ENCODE measurements around the gene CHMP4B.

DNA sequence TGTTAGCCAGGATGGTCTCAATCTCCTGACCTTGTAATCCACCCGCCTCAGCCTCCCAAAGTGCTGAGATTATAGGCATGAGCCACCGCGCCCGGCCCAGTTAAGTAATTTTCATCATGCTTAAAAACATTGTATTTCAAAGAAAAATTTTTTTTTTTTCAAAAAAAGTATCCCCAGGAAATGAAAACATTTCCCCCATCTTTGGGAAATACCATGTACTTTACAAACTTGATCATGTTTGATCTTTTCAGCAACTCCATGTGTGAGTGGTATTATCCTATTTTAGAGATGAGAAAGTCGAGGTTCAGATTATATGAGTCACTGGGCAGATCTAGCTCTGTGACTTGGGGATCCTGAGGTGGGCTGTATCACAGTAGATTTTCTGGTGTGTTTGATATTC is 11.8 kb downstream of the CHMP4B start:
- TF ChIP-seq CTCF (IDR thresholded peaks at IDR 0.05), result no peak
- TF ChIP-seq POLR2A (IDR thresholded peaks at IDR 0.05), result no peak

All from adrenal gland (tissue), 5 donors.